Parathyroid adenoma (tissue), 2 donors: Measurements from ENCODE around the gene LPXN.

Experiments used
- H2AFZ ChIP-seq: fragments of 300-600 bp; sonication (generic); one replicate; pipeline ENCODE4 v1.7.0; 2017; ENCODE audit warnings: antibody characterized with exemption, mild to moderate bottlenecking
- H3K27ac ChIP-seq: fragments of 300-600 bp; sonication (generic); one replicate; pipeline ENCODE4 v1.7.0; 2017
- H3K27me3 ChIP-seq: fragments of 300-600 bp; sonication (generic); one replicate; pipeline ENCODE4 v1.7.0; 2017; ENCODE audit warnings: low read length; ENCODE audit not compliant: control insufficient read depth, insufficient read depth
- H3K36me3 ChIP-seq: fragments of 300-600 bp; sonication (generic); one replicate; pipeline ENCODE4 v1.7.0; 2017; ENCODE audit warnings: low read length; ENCODE audit not compliant: control insufficient read depth, insufficient read depth
- H3K4me1 ChIP-seq: fragments of 300-600 bp; sonication (generic); one replicate; pipeline ENCODE4 v1.7.0; 2017; ENCODE audit warnings: control low read depth
- H3K4me2 ChIP-seq: fragments of 300-600 bp; sonication (generic); one replicate; pipeline ENCODE4 v1.7.0; 2017; ENCODE audit warnings: low read length
- H3K4me3 ChIP-seq: fragments of 300-600 bp; sonication (generic); one replicate; pipeline ENCODE4 v1.7.0; 2017; ENCODE audit warnings: low read depth, low read length
- H3K79me2 ChIP-seq: fragments of 300-600 bp; sonication (generic); one replicate; pipeline ENCODE4 v1.7.0; 2017; ENCODE audit warnings: control low read depth
- H3K9ac ChIP-seq: fragments of 300-600 bp; sonication (generic); one replicate; pipeline ENCODE4 v1.7.0; 2017; ENCODE audit warnings: mild to moderate bottlenecking
- H3K9me3 ChIP-seq: fragments of 300-600 bp; sonication (generic); one replicate; pipeline ENCODE4 v1.7.0; 2017; ENCODE audit warnings: low read length; ENCODE audit not compliant: control insufficient read depth
- TF ChIP-seq, protein P1 (sequence below): fragments of 300-600 bp; sonication (generic); IDR thresholded peaks from one replicate; pipeline ENCODE4 v1.7.0; 2017; ENCODE audit warnings: antibody characterized with exemption, mild to moderate bottlenecking
- donor health status: primary hyperparathyroidism.

LPXN gene

DNA sequence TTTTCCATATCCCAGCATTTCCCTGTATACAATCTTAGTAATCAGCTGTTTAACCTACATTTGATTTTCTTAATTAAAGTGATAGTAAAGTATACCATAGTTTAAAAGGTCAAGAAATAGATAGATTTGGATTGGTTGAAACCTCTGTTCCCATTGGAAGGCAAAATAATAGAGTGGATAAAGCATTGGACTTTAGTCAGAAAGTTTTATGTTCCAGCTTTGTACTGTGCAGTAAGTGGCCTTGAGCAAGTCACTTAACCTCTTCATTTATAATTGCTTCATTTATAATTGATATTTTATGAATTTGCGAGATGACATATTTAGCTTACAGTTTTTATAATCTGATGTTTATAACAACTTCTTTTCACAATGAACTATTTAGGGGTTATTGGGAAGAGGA, 6.8 kb upstream of the LPXN start:
- Histone ChIP-seq H3K4me1 (peaks cover 4% of the 10 kb centered on the region), H2AFZ (no peak overlapping the region), H3K27me3 (no peaks in the 10 kb centered on the region), H3K4me2 (no peak overlapping the region), H3K36me3 (no peaks in the 10 kb centered on the region), H3K9ac (no peak overlapping the region), H3K4me3 (no peak overlapping the region), H3K27ac (no peak overlapping the region), H3K9me3 (no peaks in the 10 kb centered on the region), H3K79me2 (peaks cover 16% of the 10 kb centered on the region)
- TF ChIP-seq, protein P1, sequence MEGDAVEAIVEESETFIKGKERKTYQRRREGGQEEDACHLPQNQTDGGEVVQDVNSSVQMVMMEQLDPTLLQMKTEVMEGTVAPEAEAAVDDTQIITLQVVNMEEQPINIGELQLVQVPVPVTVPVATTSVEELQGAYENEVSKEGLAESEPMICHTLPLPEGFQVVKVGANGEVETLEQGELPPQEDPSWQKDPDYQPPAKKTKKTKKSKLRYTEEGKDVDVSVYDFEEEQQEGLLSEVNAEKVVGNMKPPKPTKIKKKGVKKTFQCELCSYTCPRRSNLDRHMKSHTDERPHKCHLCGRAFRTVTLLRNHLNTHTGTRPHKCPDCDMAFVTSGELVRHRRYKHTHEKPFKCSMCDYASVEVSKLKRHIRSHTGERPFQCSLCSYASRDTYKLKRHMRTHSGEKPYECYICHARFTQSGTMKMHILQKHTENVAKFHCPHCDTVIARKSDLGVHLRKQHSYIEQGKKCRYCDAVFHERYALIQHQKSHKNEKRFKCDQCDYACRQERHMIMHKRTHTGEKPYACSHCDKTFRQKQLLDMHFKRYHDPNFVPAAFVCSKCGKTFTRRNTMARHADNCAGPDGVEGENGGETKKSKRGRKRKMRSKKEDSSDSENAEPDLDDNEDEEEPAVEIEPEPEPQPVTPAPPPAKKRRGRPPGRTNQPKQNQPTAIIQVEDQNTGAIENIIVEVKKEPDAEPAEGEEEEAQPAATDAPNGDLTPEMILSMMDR, result no peak

DNA sequence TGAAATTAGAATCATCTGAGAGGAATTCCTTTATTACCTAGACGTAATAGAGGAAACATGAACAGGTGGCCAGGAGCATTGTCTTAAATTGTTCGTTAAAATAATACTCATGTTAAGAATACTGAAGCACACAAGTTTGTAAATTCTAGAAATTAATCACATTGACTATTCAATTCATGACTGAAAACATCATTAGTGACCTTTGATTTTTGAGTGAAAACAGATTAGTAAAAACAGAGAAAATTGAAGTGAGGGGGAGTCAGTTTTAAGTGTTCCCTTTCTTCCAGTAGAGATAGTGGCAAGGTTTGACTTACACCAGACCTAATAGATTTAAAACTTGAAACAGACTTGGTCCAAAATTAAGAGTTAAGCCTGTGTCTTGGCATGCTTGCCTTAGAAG, 4.7 kb upstream of the LPXN start:
- peak overlapping the region; percentile 95 for H3K27ac ChIP-seq
- H3K9ac ChIP-seq, result no peak overlapping the region
- TF ChIP-seq, protein P1, result no peak
- H3K79me2 ChIP-seq, result peaks cover 14% of the 10 kb centered on the region
- H3K4me3 ChIP-seq, result peak overlapping the region; percentile 88
- no peak overlapping the region for H2AFZ ChIP-seq
- no peaks in the 10 kb centered on the region for H3K36me3 ChIP-seq
- no peaks in the 10 kb centered on the region for H3K4me1 ChIP-seq
- no peaks in the 10 kb centered on the region for H3K27me3 ChIP-seq
- no peaks in the 10 kb centered on the region for H3K9me3 ChIP-seq
- peak overlapping the region; percentile 71 for H3K4me2 ChIP-seq

DNA sequence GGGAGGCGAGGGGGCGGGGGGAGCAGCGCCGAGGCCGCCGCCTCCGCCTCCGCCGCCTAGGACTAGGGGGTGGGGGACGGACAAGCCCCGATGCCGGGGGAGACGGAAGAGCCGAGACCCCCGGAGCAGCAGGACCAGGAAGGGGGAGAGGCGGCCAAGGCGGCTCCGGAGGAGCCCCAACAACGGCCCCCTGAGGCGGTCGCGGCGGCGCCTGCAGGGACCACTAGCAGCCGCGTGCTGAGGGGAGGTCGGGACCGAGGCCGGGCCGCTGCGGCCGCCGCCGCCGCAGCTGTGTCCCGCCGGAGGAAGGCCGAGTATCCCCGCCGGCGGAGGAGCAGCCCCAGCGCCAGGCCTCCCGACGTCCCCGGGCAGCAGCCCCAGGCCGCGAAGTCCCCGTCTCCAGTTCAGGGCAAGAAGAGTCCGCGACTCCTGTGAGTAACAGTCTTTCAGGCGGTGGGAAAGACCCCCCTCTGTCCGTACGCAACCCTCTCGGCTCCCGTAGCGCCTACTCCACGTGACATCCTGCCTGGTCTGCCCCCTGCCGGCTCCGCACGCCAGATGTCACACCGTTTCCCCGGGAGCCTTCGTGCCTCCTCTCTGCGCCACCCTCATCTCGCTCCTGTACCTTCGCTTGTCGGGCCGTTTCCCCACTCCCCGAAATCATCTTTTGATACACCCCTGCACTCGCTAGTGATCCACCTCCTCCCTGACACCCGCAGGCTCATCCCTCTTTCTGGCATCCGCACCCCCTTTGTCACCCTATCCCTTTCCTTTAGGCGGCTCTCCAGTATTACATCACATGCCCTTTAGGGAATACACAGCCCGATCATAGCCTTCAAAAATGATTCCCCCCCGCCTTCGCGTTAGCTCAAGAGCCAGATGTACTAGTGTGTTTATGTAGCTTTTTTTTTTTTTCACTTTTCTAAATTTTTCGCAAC, 3.8 kb upstream of the LPXN start:
- Histone ChIP-seq H3K36me3 (no peaks in the 10 kb centered on the region), H3K4me1 (no peaks in the 10 kb centered on the region), H3K9me3 (no peaks in the 10 kb centered on the region), H3K27ac (peak overlapping the region; percentile 95), H3K9ac (peak overlapping the region; percentile 94), H3K79me2 (peaks cover 14% of the 10 kb centered on the region), H3K27me3 (no peaks in the 10 kb centered on the region), H3K4me2 (peak overlapping the region; percentile 71), H2AFZ (peak overlapping the region; percentile 89), H3K4me3 (peak overlapping the region; percentile 88)
- TF ChIP-seq, protein P1, result peak; percentile 61

DNA sequence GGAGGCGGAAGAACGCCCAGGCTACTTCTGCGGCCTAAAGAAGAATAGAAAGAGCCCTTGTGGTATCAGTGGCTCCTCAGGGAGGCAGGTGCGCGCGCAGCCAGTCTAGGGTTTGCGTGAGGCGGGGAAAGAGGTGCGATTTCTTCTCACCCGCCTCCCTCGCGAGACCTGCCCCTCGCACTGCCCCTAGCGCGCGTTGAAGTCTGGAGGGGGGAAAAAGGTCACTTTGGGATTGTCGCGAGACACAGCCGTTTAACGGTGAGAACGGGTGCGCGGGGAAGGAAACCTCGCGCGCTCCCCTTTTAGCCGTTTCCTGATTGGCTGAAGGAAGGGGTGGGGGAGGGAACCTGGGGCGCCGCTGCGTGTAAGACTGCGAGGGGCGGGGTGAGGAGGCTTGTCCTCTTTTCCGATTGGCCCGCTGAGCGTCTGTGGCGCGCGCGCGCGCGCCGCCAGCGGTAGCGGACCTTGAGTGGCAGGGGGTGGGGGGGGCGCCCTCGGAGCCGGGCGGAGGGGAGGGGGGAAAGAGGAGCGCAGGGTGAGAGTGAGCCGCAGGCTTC, 3.1 kb upstream of the LPXN start, which contains the start of gene ZFP91:
ZFP91 (plus strand) TSS at position 429 of the 557 bp plus-strand sequence. CDS start 219 bp downstream, outside the sequence.
- Histone ChIP-seq H3K27ac (peak within 1 kb of the TSS; percentile 99), H3K4me1 (no peaks in the 10 kb centered on the region), H3K9ac (peak within 1 kb of the TSS; percentile 94), H3K27me3 (no peaks in the 10 kb centered on the region), H3K9me3 (no peaks in the 10 kb centered on the region), H3K4me3 (peak within 1 kb of the TSS; percentile 99), H3K79me2 (peaks cover 14% of the 10 kb centered on the region), H3K4me2 (peak within 1 kb of the TSS; percentile 92), H3K36me3 (no peaks in the 10 kb centered on the region), H2AFZ (peak within 1 kb of the TSS; percentile 89)
- TF ChIP-seq, protein P1, result no peak
